SU-DHL-6 (cell line): Measurements from ENCODE around the gene CHMP6.

ENCODE experiments used
- H2AFZ ChIP-seq: fragments of 200-600 bp; sonication (generic); 2 replicates; pipeline ENCODE4 v1.6.1; 2014; ENCODE audit warnings: low read depth, mild to moderate bottlenecking, moderate library complexity, mixed read lengths, antibody characterized with exemption, low read length; ENCODE audit not compliant: severe bottlenecking
- H3F3A ChIP-seq: fragments of 200-600 bp; shearing (Covaris generic); 2 replicates; pipeline ENCODE4 v1.6.0; 2016; ENCODE audit warnings: antibody characterized with exemption, mild to moderate bottlenecking; ENCODE audit not compliant: insufficient read depth
- H3K27ac ChIP-seq: fragments of 200-600 bp; sonication (generic); 2 replicates; pipeline ENCODE4 v1.5.1; 2016; ENCODE audit warnings: low read depth, mild to moderate bottlenecking, low read length, moderate library complexity, mixed read lengths
- H3K27me3 ChIP-seq: fragments of 200-600 bp; sonication (generic), shearing (Covaris generic); 2 replicates; pipeline ENCODE4 v1.6.0; 2014; ENCODE audit warnings: mild to moderate bottlenecking, low read length
- H3K36me3 ChIP-seq: fragments of 200-600 bp; sonication (generic); 2 replicates; pipeline ENCODE4 v1.6.1; 2014; ENCODE audit warnings: mild to moderate bottlenecking, low read length, mixed read lengths
- H3K4me2 ChIP-seq: fragments of 300-600, 200-600 bp; shearing (Covaris generic), sonication (generic); 2 replicates; pipeline ENCODE4 v1.6.0; 2014; ENCODE audit warnings: low read length, low read depth, mild to moderate bottlenecking; ENCODE audit not compliant: poor library complexity, severe bottlenecking
- H3K4me3 ChIP-seq: fragments of 200-600 bp; sonication (generic); 2 replicates; pipeline ENCODE4 v1.5.1; 2014; ENCODE audit warnings: antibody characterized with exemption, low read length, mild to moderate bottlenecking, mixed read lengths; ENCODE audit not compliant: insufficient read depth, poor library complexity, severe bottlenecking
- H3K79me2 ChIP-seq: fragments of 200-600 bp; sonication (generic); 2 replicates; pipeline ENCODE4 v1.6.1; 2014; ENCODE audit warnings: mild to moderate bottlenecking, low read length, moderate library complexity; ENCODE audit not compliant: insufficient read depth
- H3K9ac ChIP-seq: fragments of 200-600 bp; sonication (generic); 2 replicates; pipeline ENCODE4 v1.7.0; 2014; ENCODE audit warnings: mild to moderate bottlenecking, low read length
- H3K9me2 ChIP-seq: fragments of 200-600 bp; sonication (generic); replicated peaks from 2 replicates; pipeline ENCODE4 v1.6.1; 2014; ENCODE audit warnings: low read length; ENCODE audit not compliant: insufficient read depth
- H3K9me3 ChIP-seq: fragments of 200-600 bp; sonication (generic); 2 replicates; pipeline ENCODE4 v1.6.1; 2014; ENCODE audit warnings: low read length, mixed read lengths; ENCODE audit not compliant: insufficient read depth
- H4K20me1 ChIP-seq: fragments of 200-600 bp; sonication (generic); 2 replicates; pipeline ENCODE4 v1.6.1; 2014; ENCODE audit warnings: low read depth, mild to moderate bottlenecking, antibody characterized with exemption, low read length, moderate library complexity, mixed read lengths
- EZH2phosphoT487 ChIP-seq: fragments of 200-600 bp; sonication (generic), shearing (Covaris generic); conservative IDR thresholded peaks from 2 replicates; pipeline ENCODE4 v1.6.1; 2018; ENCODE audit warnings: mild to moderate bottlenecking, antibody characterized with exemption, low read length, moderate library complexity, mixed read lengths
- TF ChIP-seq, protein P1 (sequence below): fragments of 200-600 bp; sonication (generic); IDR thresholded peaks from one replicate; pipeline ENCODE4 v1.5.1; 2017; ENCODE audit warnings: antibody characterized with exemption, mild to moderate bottlenecking, low read length, moderate library complexity; ENCODE audit not compliant: insufficient read depth, poor library complexity, severe bottlenecking

Gene CHMP6

DNA sequence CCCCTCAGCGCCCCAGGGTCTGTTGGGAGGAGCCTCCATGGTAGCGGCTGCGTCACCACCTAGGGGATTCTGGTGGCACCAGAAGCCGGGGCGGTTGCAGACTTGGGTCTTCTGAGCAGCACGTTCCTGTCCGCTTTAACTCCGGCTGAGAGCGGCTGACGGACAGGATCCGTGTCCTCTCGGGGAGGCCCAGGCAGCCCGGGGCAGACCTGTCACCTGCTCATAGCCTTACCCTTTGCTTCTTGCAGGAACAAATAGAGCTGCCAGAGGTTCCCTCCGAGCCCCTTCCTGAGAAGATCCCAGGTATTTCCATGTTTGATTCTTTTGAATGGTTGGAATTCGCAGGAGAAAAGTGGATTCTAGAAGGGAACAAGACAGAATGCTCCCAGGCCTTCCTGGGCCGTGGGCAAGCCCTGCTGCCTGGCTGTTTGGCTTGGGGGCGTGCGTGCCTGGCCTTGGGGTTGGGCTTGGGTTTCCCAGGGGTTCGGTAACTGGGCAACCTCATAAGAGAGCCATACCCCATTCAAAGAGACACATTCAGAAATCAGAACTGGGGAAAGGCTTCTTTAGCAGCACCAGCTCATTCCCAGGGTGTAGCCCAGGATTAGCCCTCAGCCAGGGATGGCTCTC is 6.6 kb downstream of the CHMP6 start:
- H2AFZ ChIP-seq: no peak overlapping the region
- H3K9ac ChIP-seq: no peak overlapping the region
- no peaks in the 10 kb centered on the region for H3F3A ChIP-seq
- H3K9me3 ChIP-seq: no peaks in the 10 kb centered on the region
- no peaks in the 10 kb centered on the region for H3K27me3 ChIP-seq
- no peak overlapping the region for H3K4me2 ChIP-seq
- H3K27ac ChIP-seq: no peak overlapping the region
- no peaks in the 10 kb centered on the region for H4K20me1 ChIP-seq
- H3K36me3 ChIP-seq: no peaks in the 10 kb centered on the region
- no peaks in the 10 kb centered on the region for H3K79me2 ChIP-seq
- TF ChIP-seq EZH2phosphoT487: no peak
- TF ChIP-seq, protein P1, sequence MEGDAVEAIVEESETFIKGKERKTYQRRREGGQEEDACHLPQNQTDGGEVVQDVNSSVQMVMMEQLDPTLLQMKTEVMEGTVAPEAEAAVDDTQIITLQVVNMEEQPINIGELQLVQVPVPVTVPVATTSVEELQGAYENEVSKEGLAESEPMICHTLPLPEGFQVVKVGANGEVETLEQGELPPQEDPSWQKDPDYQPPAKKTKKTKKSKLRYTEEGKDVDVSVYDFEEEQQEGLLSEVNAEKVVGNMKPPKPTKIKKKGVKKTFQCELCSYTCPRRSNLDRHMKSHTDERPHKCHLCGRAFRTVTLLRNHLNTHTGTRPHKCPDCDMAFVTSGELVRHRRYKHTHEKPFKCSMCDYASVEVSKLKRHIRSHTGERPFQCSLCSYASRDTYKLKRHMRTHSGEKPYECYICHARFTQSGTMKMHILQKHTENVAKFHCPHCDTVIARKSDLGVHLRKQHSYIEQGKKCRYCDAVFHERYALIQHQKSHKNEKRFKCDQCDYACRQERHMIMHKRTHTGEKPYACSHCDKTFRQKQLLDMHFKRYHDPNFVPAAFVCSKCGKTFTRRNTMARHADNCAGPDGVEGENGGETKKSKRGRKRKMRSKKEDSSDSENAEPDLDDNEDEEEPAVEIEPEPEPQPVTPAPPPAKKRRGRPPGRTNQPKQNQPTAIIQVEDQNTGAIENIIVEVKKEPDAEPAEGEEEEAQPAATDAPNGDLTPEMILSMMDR: no peak
- no peaks in the 10 kb centered on the region for H3K9me2 ChIP-seq
- H3K4me3 ChIP-seq: no peak overlapping the region

DNA sequence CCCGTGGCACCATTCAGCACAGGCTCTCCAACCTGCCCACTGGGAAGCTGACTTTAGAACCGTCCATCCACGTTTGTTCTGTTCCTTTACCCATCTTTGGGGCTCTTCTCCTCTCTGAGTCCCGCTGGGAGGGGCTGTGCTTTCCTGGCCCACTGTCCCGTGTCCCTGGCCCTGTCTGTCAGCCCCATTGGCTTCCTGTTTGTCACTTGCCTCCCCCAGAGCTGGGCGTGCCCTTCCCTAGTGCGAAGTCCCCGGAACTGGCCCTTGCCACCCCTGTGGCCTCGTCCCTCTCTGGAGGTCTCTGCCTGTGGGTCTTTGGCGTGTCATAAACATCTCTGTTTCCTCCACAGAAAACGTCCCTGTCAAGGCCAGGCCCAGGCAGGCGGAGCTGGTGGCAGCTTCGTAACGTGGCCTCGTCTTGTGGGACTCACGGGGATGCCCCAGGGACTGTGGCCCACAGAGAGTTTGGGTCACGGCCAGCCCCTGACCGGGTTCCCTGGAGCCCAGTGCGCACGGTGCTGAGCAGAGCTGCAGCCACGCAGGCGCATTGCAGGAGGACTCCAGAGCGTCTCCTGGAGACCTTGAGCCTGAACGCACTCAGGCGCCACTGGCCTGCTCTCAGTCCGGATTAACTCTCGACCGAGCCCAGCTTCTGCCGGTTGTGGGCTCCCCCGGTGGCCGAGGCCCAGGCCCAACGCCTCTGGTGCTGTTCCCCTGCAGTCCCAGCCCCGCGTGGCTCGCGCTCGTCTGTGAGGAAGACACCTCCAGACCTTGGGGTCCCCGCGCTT is 7.3 kb downstream of the CHMP6 start:
- Histone ChIP-seq H3K9me3 (no peaks in the 10 kb centered on the region), H3K27me3 (no peaks in the 10 kb centered on the region), H3K36me3 (no peaks in the 10 kb centered on the region), H3F3A (no peaks in the 10 kb centered on the region), H3K9me2 (no peaks in the 10 kb centered on the region), H3K9ac (no peak overlapping the region), H3K4me2 (no peak overlapping the region), H3K27ac (no peak overlapping the region), H3K79me2 (no peaks in the 10 kb centered on the region), H2AFZ (no peak overlapping the region), H4K20me1 (no peaks in the 10 kb centered on the region), H3K4me3 (no peak overlapping the region)
- TF ChIP-seq, protein P1: no peak
- TF ChIP-seq EZH2phosphoT487: no peak

DNA sequence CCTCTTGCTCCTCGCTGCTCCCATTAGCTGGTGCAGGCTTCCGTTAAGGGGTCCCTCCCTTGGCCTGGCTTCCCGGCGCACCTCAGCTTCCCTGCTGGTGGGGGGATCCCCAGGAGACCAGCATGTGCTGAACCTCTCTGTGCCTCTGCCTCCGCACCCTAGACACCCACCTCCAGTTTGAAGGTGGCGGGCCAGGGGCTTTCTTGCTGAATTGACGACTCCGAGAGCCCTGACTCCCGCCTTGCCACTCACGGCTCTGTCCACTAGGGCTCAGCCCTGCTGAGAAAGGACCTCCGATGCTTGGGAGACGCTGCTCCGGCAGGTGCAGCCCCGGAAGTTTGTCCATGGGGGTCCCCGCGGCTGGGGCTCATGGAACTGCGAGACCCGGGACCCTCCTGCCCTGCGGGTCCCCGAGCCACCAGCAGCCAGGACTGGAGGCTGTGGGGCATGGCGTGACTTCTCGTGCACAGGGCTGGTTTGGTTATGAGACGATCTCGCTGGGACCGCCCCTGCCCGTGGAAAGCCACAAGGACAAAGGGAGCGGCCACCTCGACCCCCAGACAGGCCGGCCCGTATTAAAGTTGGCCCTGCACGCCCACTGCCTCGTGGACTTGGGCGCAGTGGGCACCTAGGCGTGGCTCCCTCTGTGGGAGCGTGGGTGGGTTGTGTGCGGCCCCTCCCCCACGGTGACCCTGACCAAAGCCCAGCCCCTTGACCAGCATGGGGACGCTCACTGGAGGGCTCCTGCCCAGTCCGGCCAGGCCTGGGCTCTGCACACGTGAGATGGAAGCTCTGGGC is 8.1 kb downstream of the CHMP6 start:
- Histone ChIP-seq H3K27me3 (no peaks in the 10 kb centered on the region), H3K9me3 (no peaks in the 10 kb centered on the region), H3F3A (no peaks in the 10 kb centered on the region), H3K4me3 (no peak overlapping the region), H3K79me2 (no peaks in the 10 kb centered on the region), H4K20me1 (no peaks in the 10 kb centered on the region), H2AFZ (no peak overlapping the region), H3K9me2 (no peaks in the 10 kb centered on the region), H3K9ac (no peak overlapping the region), H3K36me3 (no peaks in the 10 kb centered on the region), H3K27ac (no peak overlapping the region), H3K4me2 (no peak overlapping the region)
- TF ChIP-seq EZH2phosphoT487: no peak
- TF ChIP-seq, protein P1: no peak
